ENCODE data around the gene CLTC. TPM values are rescaled to one million over a fixed set of nuclear protein-coding genes. Genes with fewer than 3 reads are reported as not detected.

Gene CLTC
- total and polyA plus RNA-seq, 2 donors (not counting 1 experiment from before 2014, with no cell fraction given): 25.9 to 114 TPM

DNA sequence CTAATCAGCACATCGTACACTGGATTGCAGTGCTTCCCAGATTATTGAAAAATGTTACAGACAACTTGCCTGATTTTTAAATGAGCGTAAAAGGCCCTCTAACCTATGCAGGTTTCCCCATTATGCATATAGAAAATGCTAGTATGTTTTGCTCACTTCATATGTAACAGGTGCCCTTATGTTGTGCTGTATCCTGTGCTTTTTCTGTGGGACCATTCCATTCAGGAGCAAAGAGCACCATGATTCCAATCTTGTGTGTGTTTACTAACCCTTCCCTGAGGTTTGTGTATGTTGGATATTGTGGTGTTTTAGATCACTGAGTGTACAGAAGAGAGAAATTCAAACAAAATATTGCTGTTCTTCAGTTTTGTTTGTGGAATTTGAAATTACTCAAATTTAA is 74.6 kb downstream of the CLTC start:
- ATAC-seq (ENCODE audit: low read depth) (no peak), DNase-seq (no peak)
- intact Hi-C loops (cut with micrococcal nuclease): no loop called here
- CTCF ChIA-PET: no interaction called here
- Mint-ChIP-seq H3K9me3 (ENCODE audit: insufficient read depth) (no peaks in the 10 kb centered on the region), H3K27ac (no peak overlapping the region), H3K4me1 (peaks cover 20% of the 10 kb centered on the region), H3K4me3 (no peak overlapping the region), H3K27me3 (no peaks in the 10 kb centered on the region)
- Histone ChIP-seq H3K36me3 (replicated peaks in 1 of 2; ENCODE audit: control extremely low read depth in 1 of 2, control insufficient read depth in 1 of 2, extremely low read depth in 1 of 2, insufficient read depth in 2 of 2, low read length in 1 of 2) (peaks cover 29 to 82% of the 10 kb centered on the region in 2 experiments), H3K9me3 (ENCODE audit: control extremely low read depth in 1 of 3, control insufficient read depth in 2 of 3, insufficient read depth in 1 of 3, low read length in 2 of 3) (no peaks in the 10 kb centered on the region), H3K79me2 (ENCODE audit: control insufficient read depth, insufficient read depth, low read length) (peaks cover 39% of the 10 kb centered on the region), H3K27ac (ENCODE audit: low read length in 2 of 2) (no peak overlapping the region), H3K4me1 (ENCODE audit: control insufficient read depth in 2 of 2, insufficient read depth in 2 of 2, low read length in 2 of 2) (no peaks in the 10 kb centered on the region), H4K20me1 (ENCODE audit: control insufficient read depth, insufficient read depth, low read length, poor library complexity, severe bottlenecking) (peaks cover 28% of the 10 kb centered on the region), H3K4me2 (replicated peaks; ENCODE audit: low read depth, low read length, poor library complexity, severe bottlenecking) (no peak overlapping the region), H3K9ac (ENCODE audit: low read length) (no peak overlapping the region), H3K4me3 (ENCODE audit: control extremely low read depth in 1 of 5, extremely low read depth in 1 of 5, insufficient read depth in 1 of 5, low read depth in 2 of 5, low read length in 4 of 5) (no peak overlapping the region), H3K27me3 (replicated peaks in 1 of 4; ENCODE audit: control extremely low read depth in 1 of 4, control insufficient read depth in 3 of 4, insufficient read depth in 4 of 4, low read length in 3 of 4) (no peaks in the 10 kb centered on the region), H2AFZ (ENCODE audit: insufficient read depth, low read depth, low read length, poor library complexity, severe bottlenecking) (no peak overlapping the region)
- WGBS (ENCODE audit: insufficient coverage): no CpG with 5 or more reads among the region's 2 CpGs
- POLR2A ChIA-PET: no interaction called here
- TF ChIP-seq, protein P1, sequence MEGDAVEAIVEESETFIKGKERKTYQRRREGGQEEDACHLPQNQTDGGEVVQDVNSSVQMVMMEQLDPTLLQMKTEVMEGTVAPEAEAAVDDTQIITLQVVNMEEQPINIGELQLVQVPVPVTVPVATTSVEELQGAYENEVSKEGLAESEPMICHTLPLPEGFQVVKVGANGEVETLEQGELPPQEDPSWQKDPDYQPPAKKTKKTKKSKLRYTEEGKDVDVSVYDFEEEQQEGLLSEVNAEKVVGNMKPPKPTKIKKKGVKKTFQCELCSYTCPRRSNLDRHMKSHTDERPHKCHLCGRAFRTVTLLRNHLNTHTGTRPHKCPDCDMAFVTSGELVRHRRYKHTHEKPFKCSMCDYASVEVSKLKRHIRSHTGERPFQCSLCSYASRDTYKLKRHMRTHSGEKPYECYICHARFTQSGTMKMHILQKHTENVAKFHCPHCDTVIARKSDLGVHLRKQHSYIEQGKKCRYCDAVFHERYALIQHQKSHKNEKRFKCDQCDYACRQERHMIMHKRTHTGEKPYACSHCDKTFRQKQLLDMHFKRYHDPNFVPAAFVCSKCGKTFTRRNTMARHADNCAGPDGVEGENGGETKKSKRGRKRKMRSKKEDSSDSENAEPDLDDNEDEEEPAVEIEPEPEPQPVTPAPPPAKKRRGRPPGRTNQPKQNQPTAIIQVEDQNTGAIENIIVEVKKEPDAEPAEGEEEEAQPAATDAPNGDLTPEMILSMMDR (IDR thresholded peaks at IDR 0.05): no peak
- no peak for TF ChIP-seq EZH2 (IDR thresholded peaks at IDR 0.05; ENCODE audit: borderline replicate concordance, insufficient read depth, low read depth, low read length, poor library complexity, severe bottlenecking)

- POLR2A ChIA-PET: no interaction called here
Observed at GRCh38 chr17:59695945-59696681, 76.4 kb downstream of the CLTC start.

More at GRCh38 chr17:59695945-59696681, 76.4 kb downstream of the CLTC start:
- CTCF ChIA-PET: no interaction called here
- peaks cover 43% of the 10 kb centered on the region for H3K79me2 ChIP-seq (ENCODE audit: control insufficient read depth, insufficient read depth, low read length)
- no peak for DNase-seq
- ATAC-seq (ENCODE audit: low read depth): no peak
- intact Hi-C loops (cut with micrococcal nuclease): no loop called here
- peak overlapping the region in 1 of 2 donors; percentile 39 for H3K27ac ChIP-seq (ENCODE audit: low read length in 2 of 2)
- Mint-ChIP-seq H3K4me1 (peaks cover 29% of the 10 kb centered on the region), H3K27me3 (no peaks in the 10 kb centered on the region), H3K9me3 (ENCODE audit: insufficient read depth) (no peaks in the 10 kb centered on the region), H3K4me3 (no peak overlapping the region), H3K27ac (no peak overlapping the region)
- no CpG with 5 or more reads among the region's 3 CpGs for WGBS (ENCODE audit: insufficient coverage)
- no peak overlapping the region for H3K9ac ChIP-seq (ENCODE audit: low read length)
- peaks cover 31% of the 10 kb centered on the region for H4K20me1 ChIP-seq (ENCODE audit: control insufficient read depth, insufficient read depth, low read length, poor library complexity, severe bottlenecking)
- TF ChIP-seq EZH2 (IDR thresholded peaks at IDR 0.05; ENCODE audit: borderline replicate concordance, insufficient read depth, low read depth, low read length, poor library complexity, severe bottlenecking): no peak
- TF ChIP-seq, protein P1 (IDR thresholded peaks at IDR 0.05): no peak
- H3K9me3 ChIP-seq (ENCODE audit: control extremely low read depth in 1 of 3, control insufficient read depth in 2 of 3, insufficient read depth in 1 of 3, low read length in 2 of 3): no peaks in the 10 kb centered on the region
- H3K4me3 ChIP-seq (ENCODE audit: control extremely low read depth in 1 of 5, extremely low read depth in 1 of 5, insufficient read depth in 1 of 5, low read depth in 2 of 5, low read length in 4 of 5): no peak overlapping the region
- H3K36me3 ChIP-seq (replicated peaks in 1 of 2; ENCODE audit: control extremely low read depth in 1 of 2, control insufficient read depth in 1 of 2, extremely low read depth in 1 of 2, insufficient read depth in 2 of 2, low read length in 1 of 2): peaks cover 26 to 71% of the 10 kb centered on the region in 2 experiments
- H3K27me3 ChIP-seq (replicated peaks in 1 of 4; ENCODE audit: control extremely low read depth in 1 of 4, control insufficient read depth in 3 of 4, insufficient read depth in 4 of 4, low read length in 3 of 4): no peaks in the 10 kb centered on the region
- H2AFZ ChIP-seq (ENCODE audit: insufficient read depth, low read depth, low read length, poor library complexity, severe bottlenecking): no peak overlapping the region
- H3K4me1 ChIP-seq (ENCODE audit: control insufficient read depth in 2 of 2, insufficient read depth in 2 of 2, low read length in 2 of 2): no peaks in the 10 kb centered on the region
- no peak overlapping the region for H3K4me2 ChIP-seq (replicated peaks; ENCODE audit: low read depth, low read length, poor library complexity, severe bottlenecking)
